ENCODE data around the gene PGAP6. TPM values are rescaled to one million over a fixed set of nuclear protein-coding genes. Genes with fewer than 3 reads are reported as not detected.

The PGAP6 gene
- total and polyA plus RNA-seq, 9 of the 15 experiments (the other 6 are each of a cell fraction or from before 2014, with no cell fraction given), result 0.45 to 50.2 (median 39.3) TPM

DNA sequence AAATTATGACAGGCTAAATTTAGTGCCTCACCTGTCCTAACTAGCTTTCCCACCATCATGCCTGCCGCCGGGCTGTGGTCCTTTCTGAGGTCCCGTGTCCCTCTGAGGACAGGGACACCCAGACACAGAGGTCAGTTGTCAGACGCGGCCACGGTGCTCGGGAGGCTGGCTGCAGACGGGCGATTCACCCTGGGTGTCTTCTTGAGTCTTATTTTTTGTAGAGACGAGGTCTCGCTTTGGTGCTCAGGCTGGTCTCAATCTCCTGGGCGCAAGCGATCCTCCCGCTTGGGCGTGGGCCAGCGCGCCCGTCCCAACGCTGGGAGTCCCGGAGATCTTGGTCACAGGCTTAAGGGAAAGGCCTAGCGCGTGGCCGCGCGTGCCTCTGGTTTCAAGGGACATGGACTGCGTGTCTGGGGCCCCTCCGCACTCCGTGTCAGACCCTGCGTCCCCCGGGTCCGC is 42.9 kb upstream of the PGAP6 start (continued):
- TF ChIP-seq HDAC3 (IDR thresholded peaks at IDR 0.05; ENCODE audit: borderline replicate concordance, partially characterized antibody) (no peak), SREBF2 (CRISPR knock-in tag; IDR thresholded peaks at IDR 0.05) (no peak), CREBBP (IDR thresholded peaks at IDR 0.05; ENCODE audit: low read depth, low read length) (no peak), CCAR2 (IDR thresholded peaks at IDR 0.05; ENCODE audit: low read depth, low read length) (no peak), KAT8 (IDR thresholded peaks at IDR 0.05; ENCODE audit: low read depth) (no peak), CBX2 (IDR thresholded peaks at IDR 0.05; ENCODE audit: insufficient read depth, low read length, poor library complexity, severe bottlenecking) (no peak)
- TF ChIP-seq, protein P1, sequence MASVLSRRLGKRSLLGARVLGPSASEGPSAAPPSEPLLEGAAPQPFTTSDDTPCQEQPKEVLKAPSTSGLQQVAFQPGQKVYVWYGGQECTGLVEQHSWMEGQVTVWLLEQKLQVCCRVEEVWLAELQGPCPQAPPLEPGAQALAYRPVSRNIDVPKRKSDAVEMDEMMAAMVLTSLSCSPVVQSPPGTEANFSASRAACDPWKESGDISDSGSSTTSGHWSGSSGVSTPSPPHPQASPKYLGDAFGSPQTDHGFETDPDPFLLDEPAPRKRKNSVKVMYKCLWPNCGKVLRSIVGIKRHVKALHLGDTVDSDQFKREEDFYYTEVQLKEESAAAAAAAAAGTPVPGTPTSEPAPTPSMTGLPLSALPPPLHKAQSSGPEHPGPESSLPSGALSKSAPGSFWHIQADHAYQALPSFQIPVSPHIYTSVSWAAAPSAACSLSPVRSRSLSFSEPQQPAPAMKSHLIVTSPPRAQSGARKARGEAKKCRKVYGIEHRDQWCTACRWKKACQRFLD (CRISPR knock-in tag; IDR thresholded peaks at IDR 0.05), result no peak

DNA sequence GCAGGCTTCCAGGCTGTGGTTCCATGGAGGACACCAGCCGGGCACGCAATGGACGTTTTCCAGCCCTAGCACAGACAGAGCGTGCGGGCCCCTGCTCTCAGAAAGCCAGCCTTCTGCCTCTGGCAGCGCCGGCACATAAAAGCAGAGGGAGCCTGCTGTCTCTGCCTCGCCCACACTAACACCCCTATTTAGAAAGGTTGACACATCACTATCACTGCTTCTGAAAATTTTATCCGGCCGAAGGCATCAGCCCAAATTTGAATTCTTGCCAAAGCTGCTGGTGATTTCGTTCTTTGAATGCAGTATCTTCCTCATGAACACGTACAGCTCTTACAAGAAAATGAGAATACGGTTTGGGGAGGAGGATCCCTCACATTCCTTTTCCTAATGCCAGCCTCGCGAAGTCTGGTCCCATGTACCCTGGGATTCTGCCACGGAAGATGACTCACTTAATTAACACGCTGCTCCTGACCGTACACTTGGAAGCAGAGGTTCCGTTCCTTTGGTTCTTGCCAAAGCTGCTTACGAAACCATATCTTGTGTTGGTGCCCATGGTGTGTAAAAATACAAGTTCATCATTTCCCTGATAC is 42.4 kb upstream of the PGAP6 start:
- Histone ChIP-seq H3K4me2 (ENCODE audit: insufficient read depth, low read length) (peak overlapping the region; percentile 78; the same call in 1 of the 2 replicates), H3K9me1 (ENCODE audit: control insufficient read depth, insufficient read depth, low read length) (no peaks in the 10 kb centered on the region), H4K20me1 (replicated peaks; ENCODE audit: control insufficient read depth, insufficient read depth, low read length) (no peaks in the 10 kb centered on the region), H3K4me3 (no peak overlapping the region), H2AFZ (ENCODE audit: low read depth, low read length) (peak overlapping the region; percentile 94; the same call in 1 of the 2 replicates), H3K27ac (ENCODE audit: extremely low read depth, low read depth, low read length) (no peak overlapping the region), H3K9ac (ENCODE audit: insufficient read depth in 1 of 2, low read depth in 2 of 2, low read length in 2 of 2) (peak overlapping the region in 1 of 2 experiments; percentile 98; a peak in 1 of 4 replicates), H3K79me2 (ENCODE audit: control insufficient read depth, insufficient read depth, low read length) (peaks cover 8% of the 10 kb centered on the region; the same call in 2 of the 3 replicates), H3K4me1 (replicated peaks in 1 of 2; ENCODE audit: control insufficient read depth in 2 of 2, insufficient read depth in 2 of 2, low read length in 2 of 2) (peaks cover 12 to 40% of the 10 kb centered on the region in 2 experiments; a peak in 3 of 5 replicates), H3K9me3 (replicated peaks; ENCODE audit: control insufficient read depth, insufficient read depth, low read depth, low read length) (no peaks in the 10 kb centered on the region), H3K36me3 (ENCODE audit: control insufficient read depth, insufficient read depth, low read length) (no peaks in the 10 kb centered on the region; the same call in 2 of the 3 replicates), H3K27me3 (ENCODE audit: control insufficient read depth in 2 of 2, insufficient read depth in 2 of 2, low read length in 2 of 2) (no peaks in the 10 kb centered on the region)
- WGBS (ENCODE audit: insufficient coverage, low coverage, missing lambda C conversion rate), result 54% methylated on average over 20 of the region's 20 CpGs
- POLR2A ChIA-PET, result interaction anchor here (0.6 to 3.1 kb wide), 2 partner anchors 10 to 25 kb away, joined by 3 to 13 read pairs; no protein-coding TSS in a partner anchor
- BruUV-seq (replicated peaks), result no TSS peak
- ATAC-seq (no peak), DNase-seq (ENCODE audit: extremely low read depth in 1 of 4, low spot score in 3 of 4) (no peak), FAIRE-seq (peak; percentile 71)
- no peak for TF ChIP-seq ZNF143 (CRISPR knock-in tag; IDR thresholded peaks at IDR 0.05)
- 0 out of 2 replicates have a peak, but pooled peaks have one; percentile 20 for TF ChIP-seq FOSL1 (tag; conservative IDR thresholded peaks at IDR 0.05)
- intact Hi-C loops (cut with micrococcal nuclease), result loop anchor here (10.0 kb wide), 1 partner anchor 61 kb away; no protein-coding TSS in a partner anchor
- in situ Hi-C loops (cut with MboI), result no loop called here
- CTCF ChIA-PET (ENCODE audit: low intra/inter-chr PET ratio), result no interaction called here

Measured in K562 (cell line).